Motor neuron (in vitro differentiated cells): ENCODE results near the gene ARSJ. TPM values are rescaled to one million over a fixed set of nuclear protein-coding genes. Genes with fewer than 3 reads are reported as not detected.

Experiments used
- ATAC-seq, 8 experiments: fragments of 200-7000 bp; cut with Tn5 transposase; replicated peaks in 6 of 8; 2 replicates each; pipeline ENCODE4 v1.8.0; 2021; ENCODE audit warnings: mild to moderate bottlenecking in 8 of 8, moderate library complexity in 8 of 8
- H3K27ac ChIP-seq, 2 donors: fragments of 250-450 bp; sonication (Bioruptor Pico); 2 replicates each; pipeline ENCODE4 v1.9.0; 2021; ENCODE audit warnings: antibody characterized with exemption in 2 of 2, mild to moderate bottlenecking in 2 of 2, moderate library complexity in 1 of 2
- H3K4me1 ChIP-seq, 2 donors: fragments of 250-450 bp; sonication (Bioruptor Pico); replicated peaks in 1 of 2; 2 replicates each; pipeline ENCODE4 v1.6.1; 2021; ENCODE audit warnings: antibody characterized with exemption in 2 of 2, mild to moderate bottlenecking in 2 of 2, moderate library complexity in 1 of 2
- H3K4me3 ChIP-seq, 5 donors: fragments of 250-450 bp; sonication (Bioruptor Pico); 2 replicates each; pipeline ENCODE4 v1.9.0; 2021; ENCODE audit warnings: antibody characterized with exemption in 5 of 5, mild to moderate bottlenecking in 5 of 5, moderate library complexity in 4 of 5
- WGBS, 10 experiments: fragments of 450-650 bp; shearing (Covaris generic); methylation state at CpG; one replicate each; pipeline ENCODE4 v1.0.0; 2022; 5-methylcytosine and 5-hydroxymethylcytosine counted together
- in situ Hi-C, 9 experiments: fragments of 400-800 bp; cut with MboI; loops; one replicate each; pipeline ENCODE4 v1.15.0; 2021; ENCODE audit warnings: low sequenced_read_pairs in 9 of 9, low pct_unique_long_range_greater_than_20kb in 2 of 9; ENCODE audit not compliant: unreplicated experiment in 9 of 9
- total RNA-seq, 8 experiments: library from RNA; unstranded; fragments of 300-600 nt; gene quantifications; 2 replicates each; pipeline versions ENCODE4 v1.2.3 to v1.2.4, GENCODE V29; 2022

Gene ARSJ
- total RNA-seq, 8 experiments from 2014 or later: 0.13 to 23.3 (median 2.0) TPM

GRCh38 chr4:113962719-113963265 lies 16.7 kb downstream of the ARSJ start:
- no peaks in the 10 kb centered on the region for H3K4me1 ChIP-seq
- WGBS, 10 experiments: 80 to 100% (median 93%) methylated on average over 1 to 3 of the region's 3 CpGs; no CpG with 5 or more reads in 1 of the 10 experiments
- no peak for ATAC-seq
- no peak overlapping the region for H3K27ac ChIP-seq
- in situ Hi-C loops: loop anchor here in 2 of 9 experiments (25.0 kb wide), 2 partner anchors 400 to 425 kb away; no protein-coding TSS in a partner anchor
- no peak overlapping the region for H3K4me3 ChIP-seq

- Histone ChIP-seq H3K4me1 (no peaks in the 10 kb centered on the region), H3K4me3 (no peak overlapping the region), H3K27ac (no peak overlapping the region)
- in situ Hi-C loops: loop anchor here in 2 of 9 experiments (25.0 kb wide), 2 partner anchors 400 to 425 kb away; no protein-coding TSS in a partner anchor
- ATAC-seq: no peak
- WGBS, 10 experiments: 60 to 100% (median 90%) methylated on average over 1 to 2 of the region's 2 CpGs; no CpG with 5 or more reads in 6 of the 10 experiments
Measured at GRCh38 chr4:113962016-113962347, 17.5 kb downstream of the ARSJ start.

- Histone ChIP-seq H3K27ac (no peak overlapping the region), H3K4me1 (no peaks in the 10 kb centered on the region), H3K4me3 (no peak overlapping the region)
- WGBS, 10 experiments: 67 to 100% (median 87%) methylated on average over 1 to 3 of the region's 3 CpGs
- ATAC-seq: peak in 1 of 8 experiments; percentile 5
- in situ Hi-C loops: loop anchor here in 2 of 9 experiments (25.0 kb wide), 2 partner anchors 401 to 426 kb away; no protein-coding TSS in a partner anchor
Measured at GRCh38 chr4:113960684-113961321, 18.6 kb downstream of the ARSJ start.

GRCh38 chr4:113959539-113959937 lies 19.9 kb downstream of the ARSJ start:
- no peak for ATAC-seq
- no peak overlapping the region for H3K27ac ChIP-seq
- H3K4me3 ChIP-seq: no peak overlapping the region
- H3K4me1 ChIP-seq: no peaks in the 10 kb centered on the region
- in situ Hi-C loops: loop anchor here in 2 of 9 experiments (10.0 to 25.0 kb wide), 3 partner anchors 115 to 428 kb away; no protein-coding TSS in a partner anchor

GRCh38 chr4:113958766-113959538 lies 20.5 kb downstream of the ARSJ start:
- ATAC-seq: peak; percentile 62 to 96 (median 90)
- in situ Hi-C loops: loop anchor here in 2 of 9 experiments (10.0 to 25.0 kb wide), 3 partner anchors 116 to 428 kb away; no protein-coding TSS in a partner anchor
- Histone ChIP-seq H3K27ac (no peak overlapping the region), H3K4me3 (no peak overlapping the region), H3K4me1 (no peaks in the 10 kb centered on the region)
- 4 to 90% (median 74%) methylated on average over 2 to 8 of the region's 8 CpGs for WGBS, 10 experiments

- H3K4me3 ChIP-seq: no peak overlapping the region
- in situ Hi-C loops: loop anchor here in 2 of 9 experiments (10.0 to 25.0 kb wide), 3 partner anchors 117 to 429 kb away; no protein-coding TSS in a partner anchor
- no peaks in the 10 kb centered on the region for H3K4me1 ChIP-seq
- WGBS, 10 experiments: 58 to 100% (median 91%) methylated on average over 1 to 3 of the region's 3 CpGs; no CpG with 5 or more reads in 2 of the 10 experiments
- H3K27ac ChIP-seq: no peak overlapping the region
- ATAC-seq: no peak
Measured at GRCh38 chr4:113957956-113958355, 21.5 kb downstream of the ARSJ start.

GRCh38 chr4:113955948-113956347 lies 23.5 kb downstream of the ARSJ start:
- 89 to 100% (median 98%) methylated on average over 2 to 3 of the region's 3 CpGs for WGBS, 10 experiments
- no peak overlapping the region for H3K4me3 ChIP-seq
- H3K4me1 ChIP-seq: no peaks in the 10 kb centered on the region
- ATAC-seq: no peak
- in situ Hi-C loops: loop anchor here in 2 of 9 experiments (10.0 to 25.0 kb wide), 3 partner anchors 119 to 431 kb away; no protein-coding TSS in a partner anchor
- H3K27ac ChIP-seq: no peak overlapping the region

GRCh38 chr4:113955411-113955810 lies 24.0 kb downstream of the ARSJ start:
- in situ Hi-C loops: loop anchor here in 2 of 9 experiments (10.0 to 25.0 kb wide), 3 partner anchors 119 to 432 kb away; no protein-coding TSS in a partner anchor
- H3K4me1 ChIP-seq: no peaks in the 10 kb centered on the region
- ATAC-seq: no peak
- H3K27ac ChIP-seq: no peak overlapping the region
- WGBS, 10 experiments: 0 to 100% (median 80%) methylated on average over 1 to 3 of the region's 3 CpGs; no CpG with 5 or more reads in 1 of the 10 experiments
- H3K4me3 ChIP-seq: no peak overlapping the region

- Histone ChIP-seq H3K4me1 (no peaks in the 10 kb centered on the region), H3K27ac (no peak overlapping the region), H3K4me3 (no peak overlapping the region)
- 60 to 100% (median 93%) methylated on average over 1 of the region's 1 CpG; no CpG with 5 or more reads in 4 of the 10 experiments for WGBS, 10 experiments
- ATAC-seq: no peak
- in situ Hi-C loops: loop anchor here in 2 of 9 experiments (10.0 to 25.0 kb wide), 3 partner anchors 121 to 433 kb away; no protein-coding TSS in a partner anchor
Measured at GRCh38 chr4:113953888-113954287, 25.6 kb downstream of the ARSJ start.

- peak in 4 of 8 experiments; percentile 40 to 93 (median 62) for ATAC-seq
- no peak overlapping the region for H3K4me3 ChIP-seq
- H3K4me1 ChIP-seq: no peaks in the 10 kb centered on the region
- 56 to 83% (median 70%) methylated on average over 2 to 9 of the region's 9 CpGs for WGBS, 10 experiments
- in situ Hi-C loops: loop anchor here in 2 of 9 experiments (10.0 to 25.0 kb wide), 3 partner anchors 122 to 435 kb away; no protein-coding TSS in a partner anchor
- no peak overlapping the region for H3K27ac ChIP-seq
Measured at GRCh38 chr4:113952452-113953029, 26.9 kb downstream of the ARSJ start.

- peak in 3 of 8 experiments; percentile 25 to 86 (median 83) for ATAC-seq
- WGBS, 10 experiments: 19 to 100% (median 86%) methylated on average over 1 to 6 of the region's 6 CpGs
- in situ Hi-C loops: loop anchor here in 2 of 9 experiments (10.0 to 25.0 kb wide), 3 partner anchors 124 to 436 kb away; no protein-coding TSS in a partner anchor
Measured at GRCh38 chr4:113951263-113951662, 28.2 kb downstream of the ARSJ start.

GRCh38 chr4:113950207-113950606 lies 29.2 kb downstream of the ARSJ start:
- H3K27ac ChIP-seq: no peak overlapping the region
- H3K4me1 ChIP-seq: no peaks in the 10 kb centered on the region
- in situ Hi-C loops: loop anchor here in 2 of 9 experiments (10.0 to 25.0 kb wide), 3 partner anchors 125 to 437 kb away; no protein-coding TSS in a partner anchor
- ATAC-seq: peak in 1 of 8 experiments; percentile 37
- no peak overlapping the region for H3K4me3 ChIP-seq

More at GRCh38 chr4:113951263-113951662, 28.2 kb downstream of the ARSJ start:
- Histone ChIP-seq H3K27ac (no peak overlapping the region), H3K4me1 (no peaks in the 10 kb centered on the region), H3K4me3 (no peak overlapping the region)
